Keratinocyte (primary cell): Measurements from ENCODE around the gene ECEL1. TPM values are rescaled to one million over a fixed set of nuclear protein-coding genes. Genes with fewer than 3 reads are reported as not detected.

Source experiments
- DNase-seq: peaks from one replicate; pipeline ENCODE4 v3.0.0-alpha.2; 2011; ENCODE audit warnings: low read depth, missing footprints, low spot score
- FAIRE-seq: peaks from 2 replicates; lab custom pipeline; 2011; peaks lifted over from hg19 to GRCh38; lab: Jason Lieb, UNC
- H2AFZ ChIP-seq: 2 replicates; pipeline ENCODE4 v1.6.0; 2012; ENCODE audit warnings: low read length, control low read depth, inconsistent platforms; ENCODE audit not compliant: control insufficient read depth
- H3K27ac ChIP-seq: 2 replicates; pipeline ENCODE4 v1.5.1; 2011; ENCODE audit warnings: low read length; ENCODE audit not compliant: control insufficient read depth, insufficient read depth
- H3K27me3 ChIP-seq: 3 replicates; pipeline ENCODE4 v1.6.0; 2011; ENCODE audit warnings: low read length; ENCODE audit not compliant: control insufficient read depth, insufficient read depth; ENCODE audit errors: extremely low read depth
- H3K36me3 ChIP-seq, 2 experiments: 2 replicates in 1 of 2; 3 replicates in 1 of 2; pipeline ENCODE4 v1.5.1; 2011; ENCODE audit warnings: low read length in 2 of 2, mild to moderate bottlenecking in 1 of 2; ENCODE audit not compliant: control insufficient read depth in 2 of 2, insufficient read depth in 2 of 2; ENCODE audit errors: extremely low read depth in 1 of 2
- H3K4me1 ChIP-seq: 3 replicates; pipeline ENCODE4 v1.5.1; 2011; ENCODE audit warnings: low read length; ENCODE audit not compliant: control insufficient read depth, insufficient read depth; ENCODE audit errors: extremely low read depth
- H3K4me2 ChIP-seq: 3 replicates; pipeline ENCODE4 v1.6.0; 2011; ENCODE audit warnings: low read depth, low read length; ENCODE audit not compliant: control insufficient read depth, insufficient read depth; ENCODE audit errors: extremely low read depth
- H3K4me3 ChIP-seq, 3 experiments: fragments of 200-600 bp in 1 of 3; sonication (generic) in 1 of 3; 2 replicates in 2 of 3; 3 replicates in 1 of 3; pipeline ENCODE4 v1.5.1; 2011 to 2016; ENCODE audit warnings: low read length in 3 of 3, mild to moderate bottlenecking in 3 of 3, control low read depth in 2 of 3, inconsistent platforms in 1 of 3, low read depth in 1 of 3, mixed read lengths in 1 of 3, mixed run types in 1 of 3, moderate library complexity in 1 of 3; ENCODE audit not compliant: control insufficient read depth in 2 of 3, insufficient read depth in 2 of 3; ENCODE audit errors: extremely low read depth in 1 of 3
- H3K79me2 ChIP-seq: 2 replicates; pipeline ENCODE4 v1.6.0; 2012; ENCODE audit warnings: low read length; ENCODE audit not compliant: control insufficient read depth, insufficient read depth
- H3K9ac ChIP-seq: 3 replicates; pipeline ENCODE4 v1.6.0; 2011; ENCODE audit warnings: low read length; ENCODE audit not compliant: control insufficient read depth, insufficient read depth; ENCODE audit errors: extremely low read depth
- H3K9me1 ChIP-seq: 3 replicates; pipeline ENCODE4 v1.6.0; 2011; ENCODE audit warnings: low read length; ENCODE audit not compliant: control insufficient read depth, insufficient read depth; ENCODE audit errors: extremely low read depth
- H3K9me3 ChIP-seq: 2 replicates; pipeline ENCODE4 v1.5.1; 2012; ENCODE audit warnings: low read depth, low read length; ENCODE audit not compliant: control insufficient read depth
- H4K20me1 ChIP-seq: 3 replicates; pipeline ENCODE4 v1.6.0; 2011; ENCODE audit warnings: low read length; ENCODE audit not compliant: control insufficient read depth, insufficient read depth; ENCODE audit errors: extremely low read depth
- CTCF ChIP-seq, 3 experiments: IDR thresholded peaks in 1 of 3; conservative IDR thresholded peaks in 1 of 3; optimal IDR thresholded peaks in 1 of 3; 2 replicates in 2 of 3; 3 replicates in 1 of 3; pipeline versions ENCODE3 to v1.5.1; 2011; ENCODE audit warnings: low read length in 3 of 3, mild to moderate bottlenecking in 3 of 3, moderate library complexity in 2 of 3, control low read depth in 1 of 3, inconsistent platforms in 1 of 3; ENCODE audit not compliant: insufficient read depth in 2 of 3; ENCODE audit errors: extremely low read depth in 1 of 3
- EZH2 ChIP-seq: IDR thresholded peaks from one replicate; pipeline ENCODE4 v1.6.1; 2012; ENCODE audit warnings: inconsistent platforms, mild to moderate bottlenecking, low read length, moderate library complexity
- dilution Hi-C: fragments of 300-500 bp; cut with MboI; formaldehyde crosslinking; loops from one replicate; pipeline ENCODE4 v1.7.0; 2020; ENCODE audit warnings: low sequenced_read_pairs; ENCODE audit not compliant: extremely low pct_ligation_motif_present
- polyA plus RNA-seq, 5 experiments: library from polyadenylated mRNA; depleted of rRNA in 3 of 5; stranded (reverse) in 3 of 5; stranded (forward) in 1 of 5; unstranded in 1 of 5; fragments of >200 nt; gene quantifications; 1 replicate in 1 of 5; 2 replicates in 3 of 5; 3 replicates in 1 of 5; pipeline versions ENCODE4 v1.2.1 to v1.2.3, GENCODE V29; 2011 to 2012; ENCODE audit warnings: missing spikeins in 2 of 5, low read depth in 1 of 5, low replicate concordance in 1 of 5

The ECEL1 gene
- polyA plus RNA-seq, 1 donor (not counting 4 experiments of a cell fraction or from before 2014, with no cell fraction given), result not detected

DNA sequence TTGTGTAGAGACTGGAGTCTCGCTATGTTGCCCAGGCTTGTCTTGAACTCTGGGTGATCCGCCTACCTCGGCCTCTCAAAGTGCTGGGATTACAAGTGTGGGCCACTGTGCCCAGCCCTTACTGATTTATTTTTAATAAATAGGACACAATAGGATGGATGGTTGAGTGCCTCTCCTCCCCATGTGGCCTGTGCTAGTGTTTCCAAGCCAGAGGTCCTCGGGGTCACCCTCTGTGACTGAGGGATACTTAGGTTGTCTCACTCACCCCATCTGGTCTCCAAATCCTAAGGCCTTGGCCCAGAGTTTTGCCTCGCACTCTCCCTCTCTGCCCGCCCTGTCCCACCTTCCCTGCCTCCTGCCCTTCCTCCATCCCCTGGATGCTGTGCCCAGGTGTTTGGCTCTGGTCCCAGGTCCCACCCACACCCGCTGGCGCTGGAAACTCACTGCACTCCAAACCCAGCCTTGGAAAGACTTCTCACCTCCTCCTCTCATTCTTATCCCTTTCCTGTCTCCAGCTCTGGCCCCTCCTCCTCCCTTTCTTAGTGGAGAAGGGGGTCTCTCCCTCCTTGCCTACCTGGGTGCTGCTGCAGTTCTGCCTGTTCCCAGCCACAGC is 4.7 kb upstream of the ECEL1 start:
- Histone ChIP-seq H2AFZ (no peak overlapping the region), H3K79me2 (no peaks in the 10 kb centered on the region), H3K9ac (no peak overlapping the region), H4K20me1 (no peaks in the 10 kb centered on the region), H3K9me3 (no peaks in the 10 kb centered on the region), H3K4me1 (no peaks in the 10 kb centered on the region), H3K27me3 (peaks cover 23% of the 10 kb centered on the region), H3K27ac (no peak overlapping the region), H3K9me1 (no peaks in the 10 kb centered on the region), H3K4me3 (no peak overlapping the region), H3K36me3 (no peaks in the 10 kb centered on the region), H3K4me2 (no peak overlapping the region)
- DNase-seq (no peak), FAIRE-seq (no peak)
- TF ChIP-seq CTCF (optimal IDR thresholded peaks at IDR 0.05 in 1 of 3, IDR thresholded peaks at IDR 0.05 in 1 of 3, conservative IDR thresholded peaks at IDR 0.05 in 1 of 3; ENCODE audit: extremely low read depth in 1 of 3, insufficient read depth in 2 of 3, low read length in 3 of 3), result no peak
- no peak for TF ChIP-seq EZH2
- dilution Hi-C loops, result no loop called here

GRCh38 chr2:232491139-232491780 is 3.6 kb upstream of the ECEL1 start:
- dilution Hi-C loops, result no loop called here
- H3K79me2 ChIP-seq, result no peaks in the 10 kb centered on the region
- H3K27me3 ChIP-seq, result peaks cover 33% of the 10 kb centered on the region
- H3K4me2 ChIP-seq, result no peak overlapping the region
- H3K9me3 ChIP-seq, result no peaks in the 10 kb centered on the region
- H3K4me3 ChIP-seq, result no peak overlapping the region
- no peaks in the 10 kb centered on the region for H4K20me1 ChIP-seq
- H3K36me3 ChIP-seq, result no peaks in the 10 kb centered on the region
- no peak overlapping the region for H3K27ac ChIP-seq
- no peak for DNase-seq
- no peak for TF ChIP-seq CTCF (optimal IDR thresholded peaks at IDR 0.05 in 1 of 3, IDR thresholded peaks at IDR 0.05 in 1 of 3, conservative IDR thresholded peaks at IDR 0.05 in 1 of 3; ENCODE audit: extremely low read depth in 1 of 3, insufficient read depth in 2 of 3, low read length in 3 of 3)
- no peak for TF ChIP-seq EZH2
- no peak overlapping the region for H2AFZ ChIP-seq
- no peaks in the 10 kb centered on the region for H3K9me1 ChIP-seq
- no peak for FAIRE-seq
- H3K4me1 ChIP-seq, result no peaks in the 10 kb centered on the region
- no peak overlapping the region for H3K9ac ChIP-seq
